Glutamatergic neuron (in vitro differentiated cells): ENCODE results near the gene OPALIN. TPM values are rescaled to one million over a fixed set of nuclear protein-coding genes. Genes with fewer than 3 reads are reported as not detected.

Experiments
- DNase-seq: peaks from one replicate; pipeline ENCODE4 v3.0.0; 2022
- H3K27ac Mint-ChIP-seq: one replicate; pipeline ENCODE4 v1.8.0; 2020; ENCODE audit warnings: mild to moderate bottlenecking, mixed read lengths, inconsistent platforms; ENCODE audit not compliant: unreplicated experiment
- H3K27me3 Mint-ChIP-seq: one replicate; pipeline ENCODE4 v1.8.0; 2020; ENCODE audit warnings: mild to moderate bottlenecking, moderate library complexity, mixed read lengths, inconsistent platforms; ENCODE audit not compliant: unreplicated experiment
- H3K36me3 Mint-ChIP-seq: one replicate; pipeline ENCODE4 v1.8.0; 2020; ENCODE audit warnings: mild to moderate bottlenecking, mixed read lengths, inconsistent platforms; ENCODE audit not compliant: unreplicated experiment
- H3K4me1 Mint-ChIP-seq: one replicate; pipeline ENCODE4 v1.8.0; 2020; ENCODE audit warnings: mild to moderate bottlenecking, low read depth, mixed read lengths, inconsistent platforms; ENCODE audit not compliant: unreplicated experiment
- H3K4me3 Mint-ChIP-seq: one replicate; pipeline ENCODE4 v1.8.0; 2020; ENCODE audit warnings: mild to moderate bottlenecking, mixed read lengths, inconsistent platforms; ENCODE audit not compliant: unreplicated experiment
- H3K9me3 Mint-ChIP-seq: one replicate; pipeline ENCODE4 v1.8.0; 2020; ENCODE audit warnings: mild to moderate bottlenecking, moderate library complexity, mixed read lengths, inconsistent platforms; ENCODE audit not compliant: unreplicated experiment
- CTCF ChIP-seq: fragments of 200-600 bp; sonication (generic); IDR thresholded peaks from one replicate; pipeline ENCODE4 v1.5.0; 2021; ENCODE audit not compliant: partially characterized antibody, unreplicated experiment
- total RNA-seq: library from RNA; stranded (reverse); fragmentation: NEBNext Ultra II Directional; extraction: Animal tissue kit (Norgen Biotek cat#: 25700); gene quantifications from one replicate; pipeline ENCODE4 v1.2.1, GENCODE V29; 2021; ENCODE audit not compliant: unreplicated experiment

The OPALIN gene
- total RNA-seq, 1 donor from 2014 or later, result not detected

- no peak for DNase-seq
- H3K4me3 Mint-ChIP-seq, result no peak overlapping the region
- peak; percentile 82 for TF ChIP-seq CTCF
- no peaks in the 10 kb centered on the region for H3K27me3 Mint-ChIP-seq
- no peaks in the 10 kb centered on the region for H3K9me3 Mint-ChIP-seq
- no peaks in the 10 kb centered on the region for H3K36me3 Mint-ChIP-seq
- H3K27ac Mint-ChIP-seq, result no peak overlapping the region
- no peaks in the 10 kb centered on the region for H3K4me1 Mint-ChIP-seq
Observed at GRCh38 chr10:96334616-96335526, 23.9 kb downstream of the OPALIN start.

- DNase-seq, result no peak
Observed at GRCh38 chr10:96333101-96333500, 25.7 kb downstream of the OPALIN start.

GRCh38 chr10:96327462-96327861, 31.3 kb downstream of the OPALIN start:
- Mint-ChIP-seq H3K4me1 (no peaks in the 10 kb centered on the region), H3K36me3 (no peaks in the 10 kb centered on the region), H3K27me3 (no peaks in the 10 kb centered on the region), H3K27ac (no peak overlapping the region), H3K9me3 (no peaks in the 10 kb centered on the region), H3K4me3 (no peak overlapping the region)
- no peak for DNase-seq
- no peak for TF ChIP-seq CTCF

More at GRCh38 chr10:96333101-96333500, 25.7 kb downstream of the OPALIN start:
- H3K4me1 Mint-ChIP-seq, result no peaks in the 10 kb centered on the region
- H3K27me3 Mint-ChIP-seq, result no peaks in the 10 kb centered on the region
- H3K36me3 Mint-ChIP-seq, result no peaks in the 10 kb centered on the region
- no peak overlapping the region for H3K4me3 Mint-ChIP-seq
- H3K27ac Mint-ChIP-seq, result no peak overlapping the region
- no peaks in the 10 kb centered on the region for H3K9me3 Mint-ChIP-seq
- no peak for TF ChIP-seq CTCF

- H3K36me3 Mint-ChIP-seq, result no peaks in the 10 kb centered on the region
- no peak overlapping the region for H3K4me3 Mint-ChIP-seq
- H3K4me1 Mint-ChIP-seq, result no peaks in the 10 kb centered on the region
- no peak for DNase-seq
- no peak for TF ChIP-seq CTCF
- no peaks in the 10 kb centered on the region for H3K9me3 Mint-ChIP-seq
- no peak overlapping the region for H3K27ac Mint-ChIP-seq
- H3K27me3 Mint-ChIP-seq, result no peaks in the 10 kb centered on the region
Observed at GRCh38 chr10:96325719-96326373, 33.0 kb downstream of the OPALIN start.

GRCh38 chr10:96324447-96324846, 34.4 kb downstream of the OPALIN start:
- Mint-ChIP-seq H3K27ac (no peak overlapping the region), H3K9me3 (no peaks in the 10 kb centered on the region), H3K4me1 (no peaks in the 10 kb centered on the region), H3K27me3 (no peaks in the 10 kb centered on the region), H3K36me3 (no peaks in the 10 kb centered on the region), H3K4me3 (no peak overlapping the region)
- DNase-seq, result no peak
- TF ChIP-seq CTCF, result no peak
